Fibroblast of the aortic adventitia (primary cell): ENCODE results near the gene KAT6B. TPM values are rescaled to one million over a fixed set of nuclear protein-coding genes. Genes with fewer than 3 reads are reported as not detected.

Experiments
- DNase-seq: peaks from one replicate; pipeline ENCODE4 v3.0.0-alpha.2; 2010; ENCODE audit warnings: low read depth
- H3K4me3 ChIP-seq: 2 replicates; pipeline ENCODE4 v1.5.1; 2011; ENCODE audit warnings: low read depth, mild to moderate bottlenecking, control low read depth, low read length, moderate library complexity
- CTCF ChIP-seq: IDR thresholded peaks from 2 replicates; pipeline ENCODE4 v1.5.1; 2011; ENCODE audit warnings: mild to moderate bottlenecking, low read length, control low read depth, inconsistent platforms; ENCODE audit not compliant: insufficient read depth
- total RNA-seq: library from RNA; depleted of rRNA; stranded (reverse); fragments of >200 nt; gene quantifications from 2 replicates; pipeline ENCODE4 v1.2.3, GENCODE V29; 2012; ENCODE audit warnings: low replicate concordance

KAT6B gene
- total RNA-seq, 1 donor = 38.9 TPM

DNA sequence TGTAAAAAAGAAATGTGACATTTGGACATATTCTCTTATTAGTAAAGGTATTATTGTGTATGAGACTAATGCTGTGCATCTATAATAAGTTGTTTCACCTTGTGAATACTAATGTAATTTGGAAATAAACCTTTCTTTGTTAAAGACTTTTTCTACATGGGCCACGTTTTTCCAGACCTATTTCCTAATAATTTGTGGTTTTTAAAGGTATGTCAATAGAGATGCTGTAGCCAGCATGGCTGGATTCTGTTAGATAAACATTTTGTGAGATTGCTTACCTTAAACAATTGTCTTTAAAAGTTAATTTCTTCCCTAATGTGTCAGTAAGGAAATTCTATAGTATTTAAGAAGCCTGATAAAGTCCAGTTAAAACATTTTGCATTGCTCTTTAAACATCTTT lies 56.0 kb downstream of the KAT6B start:
- DNase-seq = peak; percentile 37
- TF ChIP-seq CTCF = no peak
- no peak overlapping the region for H3K4me3 ChIP-seq

DNA sequence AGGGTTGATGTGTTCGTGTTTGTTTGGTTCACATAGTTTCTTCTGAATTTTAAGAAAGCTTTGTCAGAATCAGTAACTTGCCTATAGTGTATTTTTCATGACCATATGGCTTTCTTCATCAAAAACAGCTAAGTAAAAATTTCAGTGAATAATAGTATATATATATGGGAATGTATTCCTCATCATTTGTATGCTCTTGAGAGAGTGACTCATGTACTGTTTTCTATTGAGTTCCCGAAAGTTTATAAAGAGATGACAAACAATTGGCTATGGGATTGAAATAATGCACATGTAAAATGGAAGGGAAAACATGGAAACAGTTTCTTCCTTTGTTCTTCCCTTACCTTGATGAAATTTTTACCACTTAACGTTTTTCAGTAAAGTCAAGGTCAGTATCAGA lies 56.4 kb downstream of the KAT6B start:
- H3K4me3 ChIP-seq = no peak overlapping the region
- TF ChIP-seq CTCF = no peak
- DNase-seq = peak; percentile 38

GRCh38 chr10:74883428-74883827 lies 57.0 kb downstream of the KAT6B start:
- no peak for DNase-seq
- TF ChIP-seq CTCF = no peak

GRCh38 chr10:74887614-74888284 lies 61.3 kb downstream of the KAT6B start:
- DNase-seq = no peak
- no peak for TF ChIP-seq CTCF
- no peak overlapping the region for H3K4me3 ChIP-seq

More at GRCh38 chr10:74883428-74883827, 57.0 kb downstream of the KAT6B start:
- no peak overlapping the region for H3K4me3 ChIP-seq

DNA sequence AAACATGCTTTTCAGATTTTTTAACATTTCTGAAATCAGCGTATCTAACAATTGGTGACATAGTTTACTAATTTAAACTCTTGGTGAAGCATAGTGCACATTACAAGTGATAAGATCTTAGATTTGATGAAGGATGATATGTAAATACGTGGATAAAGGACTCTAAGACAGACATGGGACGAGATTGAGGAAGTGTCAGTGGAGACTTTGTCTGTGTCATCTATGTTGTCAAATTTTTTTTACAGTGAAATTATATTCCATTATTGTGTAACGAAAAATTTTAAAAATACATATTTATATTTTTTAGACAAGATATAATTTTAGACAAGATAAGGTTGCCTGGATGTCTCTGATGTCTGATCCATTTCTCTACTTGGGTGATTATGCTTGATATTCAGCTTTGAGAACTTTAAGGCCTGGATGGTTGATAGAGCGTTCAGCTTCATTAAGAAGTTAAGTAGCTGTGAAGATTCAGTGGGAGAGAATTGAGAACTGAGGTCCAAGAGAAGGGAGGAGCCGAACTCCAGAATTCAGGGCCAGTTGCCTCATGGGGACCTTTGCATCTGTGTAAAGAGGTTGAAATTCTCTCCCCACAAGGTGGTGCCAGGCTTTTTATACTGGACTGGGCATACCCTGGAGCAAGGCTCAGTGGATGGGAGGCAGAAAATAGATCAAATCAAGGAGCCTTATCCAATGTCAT lies 62.7 kb downstream of the KAT6B start:
- no peak overlapping the region for H3K4me3 ChIP-seq
- peak; percentile 20 for DNase-seq
- TF ChIP-seq CTCF = peak; percentile 6

DNA sequence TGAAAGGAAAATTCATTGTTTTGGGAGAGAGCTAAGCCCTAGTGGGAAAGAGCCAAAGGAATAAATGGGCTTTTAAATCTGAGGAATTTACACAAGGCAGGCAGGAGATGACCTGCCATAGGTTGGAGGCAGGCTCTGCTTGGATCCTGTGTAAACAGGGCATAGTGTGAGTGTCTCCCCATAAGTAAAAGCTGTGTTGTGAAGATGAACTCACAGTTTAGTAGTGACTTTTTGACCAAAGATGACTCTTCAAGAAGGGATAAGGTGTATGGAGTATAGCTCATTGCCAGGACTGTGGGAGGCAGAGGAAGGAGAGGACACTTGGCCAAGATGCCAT lies 63.2 kb downstream of the KAT6B start:
- no peak overlapping the region for H3K4me3 ChIP-seq
- no peak for DNase-seq
- no peak for TF ChIP-seq CTCF
